Epithelial cell of proximal tubule (primary cell): Measurements from ENCODE around the gene TLCD3A. TPM values are rescaled to one million over a fixed set of nuclear protein-coding genes. Genes with fewer than 3 reads are reported as not detected.
A peak's percentile ranks its signal among the peaks of the same experiment; 100 is the strongest.
"Not testable (repeated sequence)": the region's sequence is repeated elsewhere in the genome, so short reads cannot be mapped to it uniquely, and the experiment has no call there.

Experiments
- DNase-seq: peaks from one replicate; pipeline ENCODE4 v3.0.0-alpha.2; 2011; ENCODE audit warnings: low read depth
- H3K4me3 ChIP-seq: 2 replicates; pipeline ENCODE4 v1.5.1; 2011; ENCODE audit warnings: low read depth, mild to moderate bottlenecking, low read length
- CTCF ChIP-seq: conservative IDR thresholded peaks from 2 replicates; pipeline ENCODE4 v1.5.1; 2012; ENCODE audit warnings: low read depth, mild to moderate bottlenecking, low read length
- total RNA-seq: library from RNA; depleted of rRNA; stranded (reverse); fragments of >200 nt; gene quantifications from 2 replicates; pipeline ENCODE4 v1.2.3, GENCODE V29; 2015

Gene TLCD3A
- total RNA-seq, 1 donor from 2014 or later = 35.6 TPM

DNA sequence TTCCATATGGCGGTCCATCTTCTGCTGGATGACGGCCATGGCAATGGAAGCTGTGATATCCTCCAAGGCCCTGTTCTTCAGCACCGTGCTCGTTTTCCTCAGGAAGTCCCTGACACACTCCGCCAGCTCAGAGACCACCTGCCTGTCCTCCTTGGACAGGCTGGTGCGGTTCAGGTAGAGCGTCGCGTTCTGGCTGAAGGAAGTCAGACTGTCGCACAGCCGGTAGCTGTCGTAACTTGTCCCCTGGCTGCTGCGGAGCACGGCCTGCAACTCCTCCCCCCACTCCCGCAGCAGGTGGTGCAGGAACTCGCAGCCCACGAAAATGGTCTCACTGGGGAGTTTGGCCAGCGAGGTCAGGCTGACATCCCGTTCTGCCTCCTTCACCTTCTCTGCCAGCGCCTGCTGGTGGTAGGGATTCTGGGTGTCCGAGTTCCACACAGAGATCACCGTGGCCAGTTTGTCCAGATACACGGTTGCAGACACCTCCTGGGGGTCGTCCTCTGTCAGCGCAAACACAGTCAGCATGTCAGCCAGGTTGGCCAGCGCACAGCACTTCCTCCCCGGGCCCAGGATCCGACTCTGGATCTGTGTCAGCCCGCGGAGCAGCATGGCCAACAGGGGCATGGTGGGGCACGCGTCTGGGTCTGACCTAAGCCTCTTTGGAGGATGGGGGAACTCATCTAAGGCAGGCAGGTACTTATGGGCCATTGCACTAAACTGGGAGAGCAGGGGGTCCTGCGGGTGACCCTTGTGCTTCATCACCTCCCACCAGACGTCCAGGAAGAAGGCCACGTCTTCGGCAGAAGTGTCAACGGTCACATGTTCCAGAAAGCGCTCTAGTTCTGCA is 14.6 kb downstream of the TLCD3A start:
- no peak for DNase-seq
- H3K4me3 ChIP-seq = no peak overlapping the region
- no peak for TF ChIP-seq CTCF

DNA sequence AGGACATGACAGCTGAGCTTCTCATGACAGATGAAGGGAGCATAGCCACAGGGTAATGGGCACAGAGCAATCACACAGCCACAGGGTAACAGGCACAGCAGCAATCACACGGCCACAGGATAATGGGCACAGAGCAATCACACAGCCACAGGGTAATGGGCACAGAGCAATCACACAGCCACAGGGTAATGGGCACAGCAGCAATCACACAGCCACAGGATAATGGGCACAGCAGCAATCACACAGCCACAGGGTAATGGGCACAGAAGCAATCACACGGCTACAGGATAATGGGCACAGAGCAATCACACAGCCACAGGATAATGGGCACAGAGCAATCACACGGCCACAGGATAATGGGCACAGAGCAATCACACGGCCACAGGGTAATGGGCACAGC is 16.2 kb downstream of the TLCD3A start:
- not testable (repeated sequence) for DNase-seq, H3K4me3 ChIP-seq

DNA sequence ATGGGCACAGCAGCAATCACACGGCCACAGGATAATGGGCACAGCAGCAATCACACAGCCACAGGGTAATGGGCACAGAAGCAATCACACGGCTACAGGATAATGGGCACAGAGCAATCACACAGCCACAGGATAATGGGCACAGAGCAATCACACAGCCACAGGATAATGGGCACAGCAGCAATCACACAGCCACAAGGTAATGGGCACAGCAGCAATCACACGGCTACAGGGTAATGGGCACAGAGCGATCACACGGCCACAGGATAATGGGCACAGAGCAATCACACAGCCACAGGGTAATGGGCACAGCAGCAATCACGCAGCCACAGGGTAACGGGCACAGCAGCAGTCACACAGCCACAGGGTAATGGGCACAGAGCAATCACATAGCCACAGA is 17.0 kb downstream of the TLCD3A start:
- DNase-seq, H3K4me3 ChIP-seq: not testable (repeated sequence)

GRCh38 chr17:750431-751037 is 18.1 kb downstream of the TLCD3A start:
- no peak overlapping the region for H3K4me3 ChIP-seq
- DNase-seq = no peak
- no peak for TF ChIP-seq CTCF

GRCh38 chr17:751269-752001 is 19.0 kb downstream of the TLCD3A start:
- TF ChIP-seq CTCF = no peak
- DNase-seq = no peak
- H3K4me3 ChIP-seq = peak overlapping the region; percentile 82

DNA sequence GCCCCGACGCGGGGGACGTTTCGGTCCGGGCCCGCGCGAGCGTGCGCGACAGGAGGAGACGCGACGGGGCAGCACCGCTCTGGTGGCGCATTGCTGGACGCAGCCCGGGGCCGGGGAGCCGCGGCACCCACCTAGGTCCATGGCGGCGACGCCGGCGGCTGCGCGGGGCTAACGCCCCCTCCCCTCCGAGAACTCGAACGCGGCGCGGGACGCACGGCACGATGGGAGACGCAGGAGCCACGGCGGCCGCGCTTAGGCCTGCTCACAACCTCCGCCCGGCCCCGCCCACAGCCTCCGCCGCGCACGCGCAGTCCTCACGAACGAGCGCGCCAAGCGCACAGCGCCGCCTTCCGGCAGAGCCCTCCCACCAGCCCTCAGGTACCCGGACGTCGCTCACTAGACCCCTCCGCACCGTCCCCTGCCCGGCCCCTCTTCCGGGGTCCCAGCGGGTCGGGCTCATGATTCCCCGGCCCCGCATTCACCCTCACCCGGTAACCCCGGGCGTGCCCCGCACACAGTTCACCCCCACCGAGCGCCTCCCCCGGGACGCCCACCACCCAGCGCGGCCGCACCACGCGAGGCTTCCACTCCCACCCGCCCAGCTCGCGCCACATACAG is 19.7 kb downstream of the TLCD3A start, which contains the start of gene GEMIN4:
GEMIN4 (minus strand) TSS at position 263 of the 618 bp plus-strand sequence; CDS start at position 141, 122 bp downstream.
- no peak for DNase-seq
- H3K4me3 ChIP-seq = peak within 1 kb of the TSS; percentile 82
- TF ChIP-seq CTCF = peak; percentile 78

GRCh38 chr17:752620-753219 is 20.3 kb downstream of the TLCD3A start:
- no peak for TF ChIP-seq CTCF
- DNase-seq = no peak
- H3K4me3 ChIP-seq = peak overlapping the region; percentile 82
